GM12801 (cell line): Measurements from ENCODE around the gene PLEKHM2.

Source experiments
- TF ChIP-seq, protein P1 (sequence below): IDR thresholded peaks from one replicate; pipeline ENCODE4 v1.5.1; 2011; ENCODE audit warnings: control low read depth; ENCODE audit not compliant: insufficient read length; ENCODE audit errors: extremely low read depth

The PLEKHM2 gene

DNA sequence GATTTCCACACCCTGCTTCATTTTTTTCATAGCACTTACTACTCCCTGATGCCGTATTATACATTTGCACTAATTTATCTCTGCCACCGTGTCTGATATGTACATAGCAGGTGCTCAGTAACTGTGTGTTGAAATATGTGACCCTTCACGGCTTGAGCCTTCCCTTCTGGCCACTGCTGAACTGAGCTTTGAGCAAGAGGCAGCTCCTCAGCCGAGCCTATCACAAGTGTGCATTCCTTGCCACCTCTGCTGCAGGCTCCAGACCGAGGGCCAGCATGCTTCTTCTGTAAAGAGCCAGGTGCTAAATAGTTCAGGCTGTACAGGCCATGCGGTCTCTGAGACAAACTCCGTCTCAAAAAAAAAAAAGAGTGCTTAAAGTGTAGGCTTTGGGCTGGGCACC is 22.6 kb downstream of the PLEKHM2 start:
- TF ChIP-seq, protein P1, sequence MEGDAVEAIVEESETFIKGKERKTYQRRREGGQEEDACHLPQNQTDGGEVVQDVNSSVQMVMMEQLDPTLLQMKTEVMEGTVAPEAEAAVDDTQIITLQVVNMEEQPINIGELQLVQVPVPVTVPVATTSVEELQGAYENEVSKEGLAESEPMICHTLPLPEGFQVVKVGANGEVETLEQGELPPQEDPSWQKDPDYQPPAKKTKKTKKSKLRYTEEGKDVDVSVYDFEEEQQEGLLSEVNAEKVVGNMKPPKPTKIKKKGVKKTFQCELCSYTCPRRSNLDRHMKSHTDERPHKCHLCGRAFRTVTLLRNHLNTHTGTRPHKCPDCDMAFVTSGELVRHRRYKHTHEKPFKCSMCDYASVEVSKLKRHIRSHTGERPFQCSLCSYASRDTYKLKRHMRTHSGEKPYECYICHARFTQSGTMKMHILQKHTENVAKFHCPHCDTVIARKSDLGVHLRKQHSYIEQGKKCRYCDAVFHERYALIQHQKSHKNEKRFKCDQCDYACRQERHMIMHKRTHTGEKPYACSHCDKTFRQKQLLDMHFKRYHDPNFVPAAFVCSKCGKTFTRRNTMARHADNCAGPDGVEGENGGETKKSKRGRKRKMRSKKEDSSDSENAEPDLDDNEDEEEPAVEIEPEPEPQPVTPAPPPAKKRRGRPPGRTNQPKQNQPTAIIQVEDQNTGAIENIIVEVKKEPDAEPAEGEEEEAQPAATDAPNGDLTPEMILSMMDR = no peak

GRCh38 chr1:15707239-15707925 is 23.3 kb downstream of the PLEKHM2 start:
- TF ChIP-seq, protein P1 = no peak

GRCh38 chr1:15708486-15709137 is 24.5 kb downstream of the PLEKHM2 start:
- TF ChIP-seq, protein P1 = no peak

DNA sequence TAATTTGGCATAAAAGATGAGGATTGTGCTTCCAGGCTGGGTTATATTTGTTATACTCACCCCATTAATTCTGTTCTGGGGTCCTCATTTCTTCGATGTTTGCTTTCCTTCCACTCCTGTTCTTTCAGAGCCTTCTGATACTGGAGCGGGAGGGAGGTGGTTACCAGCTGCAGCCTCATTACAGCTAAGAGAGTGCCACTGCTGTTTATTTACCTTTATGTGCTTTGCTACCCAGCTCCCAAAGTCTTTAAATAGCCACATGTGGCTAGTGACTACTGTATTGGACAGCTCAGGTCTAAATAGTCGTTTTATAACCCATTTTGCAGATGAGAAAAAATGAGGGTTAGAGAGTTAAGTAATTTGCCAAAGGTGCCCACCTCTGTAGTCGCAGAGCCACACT is 25.1 kb downstream of the PLEKHM2 start:
- TF ChIP-seq, protein P1 = no peak

DNA sequence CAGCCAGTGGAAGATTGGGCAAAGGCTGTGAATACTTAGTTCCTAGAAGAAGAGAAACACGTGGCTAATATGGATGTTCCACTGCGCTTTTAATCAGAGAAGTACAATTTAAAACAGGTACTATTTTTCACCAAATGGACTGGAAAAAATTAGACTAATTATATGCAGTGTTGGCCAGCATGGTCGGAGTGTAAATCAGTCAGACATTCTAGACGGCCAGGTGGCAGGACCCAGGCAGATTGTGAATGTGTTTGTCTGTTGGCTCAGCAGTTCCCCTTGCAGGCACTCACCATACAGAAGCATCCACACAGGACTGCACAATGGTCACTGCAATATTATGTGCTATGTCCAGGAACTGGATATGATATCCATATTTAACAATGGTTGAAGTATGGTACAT is 28.0 kb downstream of the PLEKHM2 start:
- TF ChIP-seq, protein P1 = no peak

DNA sequence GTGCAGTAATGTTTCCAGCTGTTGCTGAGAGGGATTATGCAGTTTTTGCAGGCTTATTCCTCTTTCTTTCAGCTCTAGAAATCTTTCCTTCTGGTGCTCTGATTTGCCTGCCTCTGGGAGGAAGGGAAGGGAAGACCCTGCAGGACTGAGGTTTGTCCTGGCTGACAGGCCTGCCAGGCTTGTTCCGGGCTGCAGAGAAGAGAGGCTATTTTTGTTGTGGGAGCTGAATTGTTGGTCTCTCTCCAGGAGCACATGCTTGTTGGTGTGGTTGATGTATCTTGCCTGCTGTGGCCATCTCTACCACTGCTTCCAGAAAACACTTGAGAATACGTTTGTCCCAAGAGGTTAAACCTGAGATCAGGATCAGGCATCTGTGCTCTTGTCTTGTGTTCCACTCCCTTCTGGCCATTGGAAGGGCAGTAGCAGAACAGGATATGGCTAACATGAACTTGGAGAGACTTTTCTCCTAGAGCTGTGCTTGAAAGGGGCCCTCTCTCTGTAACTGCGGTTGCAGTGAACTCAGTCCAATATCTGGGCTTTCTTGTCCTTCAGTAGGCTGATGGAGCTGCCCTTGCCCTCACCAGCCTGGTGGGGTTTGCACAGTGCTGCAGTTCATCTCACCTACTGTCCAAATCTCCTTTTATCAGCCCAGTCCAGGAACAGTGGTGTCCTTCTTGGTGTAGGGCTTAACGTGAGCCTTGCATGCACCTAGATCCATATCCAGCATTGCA is 30.5 kb downstream of the PLEKHM2 start:
- TF ChIP-seq, protein P1 = no peak

GRCh38 chr1:15717418-15718125 is 33.5 kb downstream of the PLEKHM2 start:
- TF ChIP-seq, protein P1 = no peak
